HL-60/S4 treated with phorbol 12-myristate 13-acetate at 8.2 ng/mL for 4 days and 3 days (cell line): ENCODE data around the gene BMERB1.
"Not testable (repeated sequence)": the region's sequence is repeated elsewhere in the genome, so short reads cannot be mapped to it uniquely, and the experiment has no call there.

Experiments used
- in situ Hi-C: fragments of 300-500 bp; cut with MboI; formaldehyde crosslinking; loops from 2 replicates; pipeline ENCODE4 v1.15.0; 2022; ENCODE audit warnings: low sequenced_read_pairs

The BMERB1 gene

DNA sequence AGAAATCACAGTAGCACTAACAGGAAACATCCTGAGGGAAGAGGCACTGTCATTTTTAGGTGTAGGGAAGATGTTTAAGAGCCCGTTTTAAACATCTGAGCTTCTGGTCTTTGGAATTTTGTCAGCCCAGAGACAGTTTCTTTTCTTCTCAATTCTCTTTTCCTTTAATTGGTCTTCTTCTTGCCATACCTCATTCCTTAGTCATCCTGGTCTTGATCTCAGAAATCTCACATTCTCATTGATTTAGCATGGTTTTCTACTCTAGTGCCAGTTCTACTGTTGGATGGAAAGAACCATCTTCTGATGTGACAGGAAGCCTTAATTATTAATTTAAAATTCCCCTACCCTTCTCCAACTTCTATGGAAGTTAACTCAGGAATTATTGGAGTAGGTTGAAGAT is 25.4 kb downstream of the BMERB1 start:
- in situ Hi-C loops = no loop called here

- in situ Hi-C loops = no loop called here
Observed at GRCh38 chr16:15460601-15461000, 26.2 kb downstream of the BMERB1 start.

GRCh38 chr16:15461376-15461775 is 27.0 kb downstream of the BMERB1 start:
- in situ Hi-C loops = no loop called here

DNA sequence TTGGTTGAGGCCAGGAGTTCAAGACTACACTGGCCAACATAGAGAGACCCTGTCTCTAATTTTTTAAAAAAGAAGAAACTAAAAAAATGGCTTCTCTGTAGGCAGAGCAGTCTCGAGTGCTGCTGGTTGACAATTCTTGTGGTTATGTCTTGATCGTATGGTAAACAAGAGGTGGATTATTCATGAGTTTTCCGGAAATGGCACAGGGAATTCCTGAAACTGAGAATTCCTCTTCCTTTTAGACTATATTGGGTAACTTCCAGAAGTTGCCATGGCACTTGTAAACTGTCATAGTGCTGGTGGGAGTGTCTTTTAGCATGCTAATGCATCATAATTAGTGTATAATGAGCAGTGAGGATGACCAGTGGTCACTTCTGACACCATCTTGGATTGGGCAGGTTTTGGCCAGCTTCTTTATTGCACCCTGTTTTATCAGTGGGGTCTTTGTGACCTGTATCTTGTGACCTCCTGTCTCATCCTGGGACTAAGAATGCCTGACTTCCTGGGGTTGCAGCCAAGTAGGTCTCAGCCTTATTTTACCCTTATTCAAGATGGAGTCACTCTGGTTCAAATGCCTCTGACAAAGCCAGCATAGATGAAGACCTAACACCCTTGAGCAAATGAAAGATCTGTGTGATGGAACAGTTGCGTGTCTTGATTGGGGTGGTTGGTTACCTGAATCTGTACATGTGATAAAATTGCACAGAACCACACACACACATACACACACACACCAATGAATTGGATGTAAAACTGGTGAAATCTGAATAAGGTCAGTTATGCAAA is 30.2 kb downstream of the BMERB1 start:
- in situ Hi-C loops = no loop called here

DNA sequence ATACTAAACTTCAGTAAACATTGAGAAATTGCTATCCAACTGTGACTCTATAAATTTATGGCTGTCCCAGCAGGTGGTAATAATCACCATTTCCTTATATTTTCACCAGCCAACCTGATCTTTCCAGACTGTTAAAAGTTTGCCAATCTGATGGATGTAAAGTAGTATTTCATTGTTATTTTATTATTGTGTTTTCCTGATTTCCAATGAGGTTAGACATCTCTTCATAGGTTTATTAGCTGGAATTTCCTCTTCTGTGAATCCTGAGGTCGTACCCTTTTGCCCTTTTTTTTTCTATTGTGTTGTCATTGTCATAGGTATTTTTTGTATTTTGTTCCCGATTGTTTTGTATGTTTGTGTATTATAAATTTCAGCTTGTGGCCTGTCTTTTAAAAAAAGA is 31.7 kb downstream of the BMERB1 start:
- in situ Hi-C loops = no loop called here

GRCh38 chr16:15466886-15467781 is 32.7 kb downstream of the BMERB1 start:
- in situ Hi-C loops = no loop called here

DNA sequence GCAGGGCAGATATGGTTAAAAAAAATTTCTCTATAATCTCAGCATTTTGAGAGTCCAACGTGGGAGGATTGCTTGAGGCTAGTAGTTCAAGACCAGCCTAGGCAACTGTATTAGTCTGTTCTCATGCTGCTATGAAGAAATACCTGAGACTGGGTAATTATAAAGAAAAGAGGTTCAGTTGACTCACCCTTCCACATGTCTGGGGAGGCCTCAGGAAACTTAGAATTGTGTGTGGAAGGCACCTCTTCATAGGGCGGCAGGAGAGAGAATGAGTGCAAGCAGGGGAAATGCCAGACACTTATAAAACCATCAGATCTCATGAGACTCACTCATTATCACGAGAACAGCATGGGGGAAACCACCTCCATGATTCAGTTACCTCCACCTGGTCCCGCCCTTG is 42.6 kb downstream of the BMERB1 start:
- in situ Hi-C loops = not testable (repeated sequence)

DNA sequence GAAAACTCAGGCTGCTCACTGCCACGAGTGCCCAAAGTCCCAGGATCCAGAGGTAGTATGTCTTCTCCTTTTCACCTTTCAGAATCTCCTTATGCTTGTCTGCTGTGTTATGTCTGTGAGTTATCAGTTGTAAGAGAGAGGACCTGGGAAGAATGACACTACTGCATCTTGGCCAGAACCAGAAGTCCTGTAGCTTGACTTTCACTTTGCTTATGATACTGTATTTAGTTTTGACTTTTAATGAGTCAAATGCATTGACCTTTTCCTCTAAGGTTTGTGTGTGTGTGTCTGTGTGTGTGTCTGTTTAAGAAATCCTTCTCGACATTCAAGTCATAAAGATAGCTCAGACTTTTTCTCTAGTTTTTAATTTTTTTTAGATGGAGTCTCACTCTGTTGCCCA is 43.4 kb downstream of the BMERB1 start:
- in situ Hi-C loops = no loop called here

GRCh38 chr16:15482068-15482747 is 47.8 kb downstream of the BMERB1 start:
- in situ Hi-C loops = no loop called here

DNA sequence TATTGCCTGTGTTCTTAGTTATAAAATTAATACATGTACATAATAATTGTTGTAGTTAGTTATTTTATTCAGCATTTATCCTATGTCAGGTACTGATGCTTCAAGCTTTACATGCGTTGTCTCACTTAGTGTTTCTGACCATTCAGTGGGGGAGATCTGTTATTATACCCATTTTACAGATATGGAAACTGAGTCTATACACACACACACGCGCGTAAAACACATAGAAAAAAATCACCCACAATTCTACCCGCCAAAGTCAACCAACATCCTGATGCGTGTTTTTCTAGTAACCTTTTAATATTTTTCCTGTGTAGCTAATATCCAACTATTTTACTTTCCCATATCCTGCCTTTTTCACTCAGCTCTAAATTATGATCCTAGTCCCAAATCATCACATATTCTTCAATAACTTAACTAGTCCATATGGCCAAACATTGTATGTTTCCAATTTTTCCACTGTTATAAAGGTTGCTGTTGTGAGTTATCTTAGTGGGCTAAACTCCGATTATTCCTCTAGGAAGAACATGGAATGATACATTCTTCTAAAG is 48.4 kb downstream of the BMERB1 start:
- in situ Hi-C loops = no loop called here

- in situ Hi-C loops = no loop called here
Observed at GRCh38 chr16:15483857-15484256, 49.5 kb downstream of the BMERB1 start.

- in situ Hi-C loops = no loop called here
Observed at GRCh38 chr16:15484662-15485061, 50.3 kb downstream of the BMERB1 start.

DNA sequence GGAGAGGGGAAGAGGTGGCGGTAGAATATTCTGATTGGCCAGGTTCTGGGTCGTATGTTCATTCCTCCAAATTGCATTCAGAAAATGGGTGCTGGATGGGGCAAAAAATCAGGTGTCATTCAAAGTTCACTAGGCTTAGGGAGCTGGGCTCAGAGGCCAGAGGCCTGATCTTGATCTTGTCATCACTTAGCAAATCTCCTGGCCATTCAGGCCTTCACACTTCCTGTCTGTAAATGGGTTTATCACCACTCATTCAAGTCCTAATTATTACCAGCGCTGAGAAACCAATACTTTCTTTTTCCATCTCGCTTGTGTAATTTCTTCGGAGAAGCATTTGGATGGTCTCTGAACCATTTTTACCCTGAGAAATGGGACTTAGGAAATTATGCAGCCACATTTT is 50.8 kb downstream of the BMERB1 start:
- in situ Hi-C loops = no loop called here

DNA sequence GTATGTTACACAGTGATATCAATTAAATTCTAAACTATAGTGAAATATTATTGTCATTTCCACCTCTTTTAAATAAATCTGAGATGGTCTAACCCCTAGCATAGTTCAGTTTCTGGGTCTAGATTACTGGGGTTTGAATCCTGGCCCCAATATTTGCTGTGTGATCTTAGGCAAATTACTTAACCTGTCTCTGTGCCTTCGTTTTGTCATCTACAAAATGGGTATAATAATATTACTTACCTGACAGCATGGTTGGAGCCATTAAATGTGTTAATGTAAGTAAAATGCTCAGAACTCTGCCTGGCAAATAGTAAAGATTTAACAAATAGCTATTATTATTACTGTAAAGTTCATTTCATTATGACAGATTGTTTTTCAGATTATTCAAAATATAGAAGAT is 52.3 kb downstream of the BMERB1 start:
- in situ Hi-C loops = no loop called here

DNA sequence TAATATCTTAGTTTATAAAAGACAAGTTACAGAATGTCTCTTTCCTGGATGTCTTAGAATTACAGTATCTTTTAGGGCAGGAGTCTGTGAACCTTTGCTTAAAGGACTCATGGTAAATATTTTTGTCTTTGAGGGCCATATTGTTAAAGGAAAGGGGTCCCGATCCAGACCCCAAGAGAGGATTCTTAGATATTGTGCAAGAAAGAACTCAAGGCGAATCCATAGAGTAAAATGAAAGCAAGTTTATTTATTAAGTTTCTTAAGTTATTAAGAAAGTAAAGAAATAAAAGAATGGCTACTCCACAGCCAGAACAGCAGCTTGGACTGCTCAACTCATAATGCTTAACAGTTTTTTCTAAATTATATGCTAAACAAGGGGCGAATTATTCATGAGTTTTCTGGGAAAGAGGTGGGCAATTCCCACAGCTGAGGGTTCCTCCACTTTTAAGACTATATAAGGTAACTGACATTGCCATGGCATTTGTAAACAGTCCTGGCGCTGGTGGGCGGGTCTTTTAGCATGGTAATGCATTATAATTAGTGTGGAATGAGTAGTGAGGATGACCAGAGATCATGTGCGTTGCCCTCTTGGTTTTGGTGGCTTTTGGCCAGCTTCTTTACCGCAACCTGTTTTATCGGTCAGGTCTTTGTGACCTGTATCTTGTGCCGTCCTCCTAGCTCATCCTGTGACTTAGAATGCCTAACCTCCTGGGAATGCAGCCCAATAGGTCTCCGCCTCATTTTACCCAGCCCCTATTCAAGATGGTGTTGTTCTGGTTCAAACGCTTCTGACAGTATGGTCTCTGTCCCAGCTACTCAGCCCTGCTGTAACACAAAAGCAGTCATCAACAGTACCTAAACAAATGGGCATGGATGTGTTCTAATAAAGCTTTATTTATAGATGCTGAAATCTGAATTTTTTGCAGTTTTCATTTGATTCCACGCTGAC is 53.2 kb downstream of the BMERB1 start:
- in situ Hi-C loops = no loop called here

GRCh38 chr16:15489016-15489415 is 54.6 kb downstream of the BMERB1 start:
- in situ Hi-C loops = no loop called here

- in situ Hi-C loops = no loop called here
Observed at GRCh38 chr16:15490123-15490711, 55.8 kb downstream of the BMERB1 start.

GRCh38 chr16:15491411-15491810 is 57.0 kb downstream of the BMERB1 start:
- in situ Hi-C loops = no loop called here

- in situ Hi-C loops = no loop called here
Observed at GRCh38 chr16:15492091-15492740, 57.8 kb downstream of the BMERB1 start.
